Astrocyte of the hippocampus (primary cell): ENCODE measurements around the gene TCF7L1.

ENCODE experiments used
- DNase-seq: peaks from one replicate; pipeline ENCODE4 v3.0.0; 2011; ENCODE audit warnings: low read depth, low spot score

TCF7L1 gene

GRCh38 chr2:85162746-85163301 lies 29.6 kb downstream of the TCF7L1 start:
- peak; percentile 79 for DNase-seq

DNA sequence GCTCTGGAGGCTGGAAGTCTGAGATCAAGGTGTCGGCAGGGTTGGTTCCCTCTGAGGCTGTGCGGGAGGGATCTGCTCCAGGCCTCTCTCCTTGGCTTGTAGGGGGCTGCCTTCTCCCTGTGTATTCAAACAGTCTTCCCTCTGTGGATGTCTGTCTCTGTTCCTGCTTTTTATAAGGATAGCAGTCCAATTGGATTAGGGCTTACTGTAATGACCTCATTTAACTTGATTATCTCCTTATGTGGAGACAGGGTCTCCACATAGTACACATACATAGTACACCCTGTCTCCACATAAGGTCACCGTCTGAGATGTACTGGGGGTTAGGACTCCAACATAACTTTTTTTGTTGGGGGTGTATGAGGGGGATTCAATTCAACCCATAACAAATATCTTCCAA lies 30.5 kb downstream of the TCF7L1 start:
- DNase-seq, result no peak

- no peak for DNase-seq
These were observed 31.0 kb downstream of the TCF7L1 start for GRCh38 chr2:85164145-85164569.

DNA sequence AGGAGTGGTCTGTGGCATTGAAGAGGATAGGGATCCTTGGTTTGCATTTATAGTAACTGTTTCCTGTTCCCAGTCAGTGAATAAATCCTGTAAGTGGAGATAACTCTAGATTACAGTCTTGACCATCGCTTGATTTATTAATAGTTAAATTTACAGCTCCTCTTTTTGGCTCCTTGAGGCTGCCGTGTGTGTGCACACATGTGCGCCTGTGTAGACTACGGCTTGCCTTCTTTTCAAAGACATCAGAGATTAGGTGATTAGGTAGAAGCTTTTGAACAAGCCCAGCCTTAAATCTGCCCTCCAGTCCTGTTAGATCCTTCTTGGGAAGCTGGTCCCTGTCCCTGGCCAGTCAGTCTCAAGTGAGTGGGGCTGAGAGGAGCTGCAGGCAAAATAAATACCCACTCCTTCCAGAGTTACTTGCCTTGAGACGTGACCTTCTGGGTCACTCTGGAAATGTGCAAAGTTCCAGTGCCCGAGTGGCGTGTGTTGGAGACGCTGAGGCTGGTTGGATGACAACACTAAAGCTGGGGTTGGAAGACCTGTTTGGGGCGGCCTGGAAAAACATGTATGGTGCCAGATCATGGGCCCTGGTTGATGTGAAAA lies 32.0 kb downstream of the TCF7L1 start:
- no peak for DNase-seq

DNA sequence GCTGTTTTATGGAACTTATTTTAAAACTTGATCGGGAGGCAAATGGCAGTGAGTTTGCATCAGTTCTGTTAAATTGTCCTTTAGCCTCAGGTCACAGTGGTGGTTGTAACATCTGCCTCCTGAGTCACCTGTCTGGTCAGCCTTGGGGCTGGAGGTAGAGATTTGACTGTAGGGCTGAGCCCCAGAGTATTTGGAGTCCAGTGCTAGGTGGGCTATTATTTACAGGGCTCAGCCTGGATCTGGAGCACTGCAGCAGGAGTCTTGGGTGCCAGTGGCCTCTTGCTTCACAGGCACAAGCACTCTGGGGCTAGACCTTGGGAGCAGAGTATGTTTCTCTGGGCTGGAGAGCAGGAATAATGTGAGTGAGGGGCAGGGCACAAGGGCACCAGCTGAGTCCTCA lies 32.8 kb downstream of the TCF7L1 start:
- DNase-seq, result no peak

DNA sequence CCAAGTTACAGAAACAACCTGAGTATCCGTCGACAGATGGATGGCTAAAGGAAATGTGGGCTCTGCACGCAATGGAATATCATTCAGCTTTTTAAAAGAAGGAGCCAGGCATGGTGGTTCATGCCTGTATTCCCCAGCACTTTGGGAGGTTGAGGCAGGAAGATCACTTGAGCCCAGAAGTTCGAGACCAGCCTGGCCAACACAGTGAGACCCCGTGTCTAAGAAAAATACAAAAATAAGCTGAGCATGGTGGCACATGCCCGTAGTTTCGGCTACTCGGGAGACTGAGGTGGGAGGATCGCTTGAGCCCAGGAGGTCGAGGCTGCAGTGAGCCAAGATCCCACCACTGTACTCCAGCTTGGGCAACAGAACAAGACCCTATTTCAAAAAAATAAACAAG lies 34.3 kb downstream of the TCF7L1 start:
- DNase-seq, result no peak

- no peak for DNase-seq
These were observed 35.8 kb downstream of the TCF7L1 start for GRCh38 chr2:85168942-85169341.

GRCh38 chr2:85169581-85169980 lies 36.4 kb downstream of the TCF7L1 start:
- no peak for DNase-seq

- DNase-seq, result no peak
These were observed 37.8 kb downstream of the TCF7L1 start for GRCh38 chr2:85170938-85171475.

- no peak for DNase-seq
These were observed 38.7 kb downstream of the TCF7L1 start for GRCh38 chr2:85171916-85172315.

DNA sequence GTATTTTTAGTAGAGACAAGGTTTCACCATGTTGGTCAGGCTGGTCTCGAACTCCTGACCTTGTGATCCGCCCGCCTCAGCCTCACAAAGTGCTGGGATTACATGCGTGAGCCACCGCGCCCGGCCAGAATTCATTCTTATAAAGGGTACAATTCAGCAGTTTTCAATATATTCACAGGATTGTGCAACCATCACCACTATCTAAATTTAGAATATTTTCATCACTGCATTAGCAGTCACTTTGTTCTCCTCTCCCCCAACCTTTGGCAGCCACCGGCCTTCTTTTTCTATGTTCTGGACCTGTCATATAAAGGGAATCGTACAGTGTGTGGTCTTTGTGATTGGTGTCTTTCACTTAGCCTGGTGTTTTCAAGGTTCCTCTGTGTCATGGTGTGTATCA lies 40.7 kb downstream of the TCF7L1 start:
- DNase-seq, result no peak

GRCh38 chr2:85174943-85175342 lies 41.8 kb downstream of the TCF7L1 start:
- no peak for DNase-seq

- peak; percentile 42 for DNase-seq
These were observed 42.4 kb downstream of the TCF7L1 start for GRCh38 chr2:85175369-85176299.

GRCh38 chr2:85177031-85177824 lies 44.0 kb downstream of the TCF7L1 start:
- no peak for DNase-seq

GRCh38 chr2:85178154-85178553 lies 45.0 kb downstream of the TCF7L1 start:
- no peak for DNase-seq

DNA sequence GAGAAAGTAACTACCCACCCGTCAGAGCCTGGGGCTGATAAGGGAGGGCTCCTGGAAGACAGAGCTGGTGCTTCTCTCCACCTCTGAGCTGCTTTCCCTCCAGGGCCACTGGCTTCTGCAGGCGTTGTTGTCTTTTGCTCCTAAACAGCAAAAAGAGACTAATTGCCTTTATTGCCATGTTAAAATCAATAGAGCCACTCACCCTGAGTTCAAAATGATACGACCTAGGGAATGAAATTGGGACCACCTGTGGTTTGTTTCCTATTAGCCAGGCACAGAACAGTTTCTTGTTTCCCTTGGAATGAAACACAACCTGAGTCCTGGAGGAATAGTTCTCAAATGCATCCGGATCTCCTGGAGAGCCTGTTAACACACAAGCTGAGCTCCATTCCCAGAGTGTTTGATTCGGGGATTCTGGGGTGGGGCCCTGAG lies 45.8 kb downstream of the TCF7L1 start:
- DNase-seq, result no peak

GRCh38 chr2:85179541-85179940 lies 46.3 kb downstream of the TCF7L1 start:
- peak; percentile 27 for DNase-seq

DNA sequence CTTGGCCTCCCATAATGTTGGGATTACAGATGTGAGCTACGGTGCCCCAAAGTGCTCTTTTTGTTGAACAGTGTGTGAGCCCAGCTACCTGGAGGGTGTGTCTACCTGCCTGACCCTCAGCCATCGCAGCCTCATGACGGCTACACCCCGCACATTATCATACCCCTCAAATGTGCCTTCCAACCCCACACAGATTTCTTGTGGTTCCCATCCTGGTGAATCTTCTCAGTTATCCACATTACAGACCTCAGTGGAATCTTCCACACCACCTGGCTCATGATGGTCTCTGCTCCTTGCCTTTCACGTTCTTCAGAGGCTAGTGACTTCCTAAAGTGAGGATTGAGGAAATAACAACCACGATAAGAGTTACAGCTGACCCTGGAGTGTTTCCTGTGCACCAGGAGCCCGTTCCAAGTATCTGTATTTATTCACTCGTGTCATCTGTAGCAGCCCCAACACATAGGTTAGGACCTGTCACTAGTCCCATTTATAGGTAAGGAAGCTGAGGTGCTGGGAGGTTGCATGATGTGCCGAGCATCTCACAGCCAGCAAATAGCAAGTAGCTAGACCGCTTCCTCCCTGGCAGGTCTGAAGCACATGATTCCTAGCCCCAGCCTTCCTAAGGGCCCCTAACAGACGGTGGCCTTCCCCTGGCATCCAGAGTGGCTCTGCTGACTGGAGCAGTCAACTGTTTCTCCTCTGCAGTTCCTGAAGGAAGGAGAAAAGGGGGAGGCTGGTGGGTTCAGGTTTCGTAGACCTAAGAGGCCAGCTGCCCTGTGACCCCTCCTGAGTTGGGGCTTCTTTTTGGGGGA lies 47.3 kb downstream of the TCF7L1 start:
- no peak for DNase-seq

DNA sequence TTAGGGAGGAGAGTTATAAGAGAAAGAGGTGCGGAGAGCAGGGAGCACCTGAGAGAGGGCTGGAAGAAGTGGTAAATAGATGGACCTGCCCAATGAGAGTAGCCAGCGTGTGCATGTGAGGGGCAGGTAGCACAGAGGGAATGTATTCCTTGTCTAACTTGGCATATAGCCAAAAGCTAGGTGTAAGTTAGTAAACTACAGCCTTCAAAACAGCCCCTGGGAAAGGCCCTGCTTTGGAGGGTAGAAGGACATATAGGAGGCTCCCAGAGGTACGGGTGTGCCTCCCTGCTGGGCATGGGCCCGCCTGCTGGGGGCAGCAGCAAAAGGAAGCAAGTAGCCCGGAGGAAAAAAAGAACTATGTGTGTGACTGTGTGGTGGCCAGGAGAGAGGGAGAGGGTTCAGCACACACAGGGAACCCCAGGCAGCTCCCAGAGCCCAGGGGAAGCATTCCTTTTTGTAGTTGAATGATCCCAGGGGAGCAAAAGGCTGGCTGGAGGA lies 48.0 kb downstream of the TCF7L1 start:
- no peak for DNase-seq

GRCh38 chr2:85181844-85182456 lies 48.8 kb downstream of the TCF7L1 start:
- DNase-seq, result no peak
